Measurements from ENCODE around the gene SAMM50.

SAMM50 gene

DNA sequence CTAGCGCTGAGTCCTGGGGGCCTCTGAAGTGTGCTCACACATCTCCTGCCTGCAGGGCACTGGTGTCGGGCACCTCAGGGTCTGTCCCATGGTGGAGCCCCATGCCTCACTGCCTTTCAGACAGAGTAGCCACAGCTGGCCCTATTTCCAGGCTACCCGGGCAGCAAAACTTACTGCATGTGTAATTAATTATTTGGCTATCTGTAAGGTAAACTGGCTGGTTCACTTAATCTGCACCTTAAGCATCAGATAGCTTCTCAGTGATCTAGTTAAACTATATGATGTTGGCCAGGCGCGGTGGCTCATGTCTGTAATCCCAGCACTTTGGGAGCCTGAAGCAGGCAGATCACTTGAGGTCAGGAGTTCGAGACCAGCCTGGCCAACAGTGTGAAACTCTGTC, 26.3 kb upstream of the SAMM50 start:
- Histone ChIP-seq H3K79me2 (ENCODE audit: low read length) (no peaks in the 10 kb centered on the region), H3K36me3 (replicated peaks; ENCODE audit: insufficient read depth, low read length) (no peaks in the 10 kb centered on the region), H3K4me1 (ENCODE audit: low read length) (no peaks in the 10 kb centered on the region), H3K9me2 (replicated peaks; ENCODE audit: insufficient read depth, low read length) (no peaks in the 10 kb centered on the region), H3K27ac (ENCODE audit: low read length) (no peak overlapping the region), H3F3A (ENCODE audit: insufficient read depth, low read length) (no peaks in the 10 kb centered on the region), H4K20me1 (ENCODE audit: insufficient read depth, low read length) (no peaks in the 10 kb centered on the region), H3K27me3 (replicated peaks; ENCODE audit: insufficient read depth, low read length) (peaks cover 92% of the 10 kb centered on the region), H3K4me3 (ENCODE audit: low read length) (no peak overlapping the region), H3K4me2 (ENCODE audit: low read depth, low read length) (no peak overlapping the region), H3K9me3 (replicated peaks; ENCODE audit: insufficient read depth, low read length) (no peaks in the 10 kb centered on the region), H3K9ac (ENCODE audit: low read length) (no peak overlapping the region), H2AFZ (ENCODE audit: low read length) (no peak overlapping the region)
- no peak for DNase-seq
- TF ChIP-seq EZH2 (optimal IDR thresholded peaks at IDR 0.05; ENCODE audit: low read depth, low read length) (no peak), CTCF (IDR thresholded peaks at IDR 0.05; ENCODE audit: low read length) (no peak), EZH2phosphoT487 (IDR thresholded peaks at IDR 0.05; ENCODE audit: low read length) (no peak)

DNA sequence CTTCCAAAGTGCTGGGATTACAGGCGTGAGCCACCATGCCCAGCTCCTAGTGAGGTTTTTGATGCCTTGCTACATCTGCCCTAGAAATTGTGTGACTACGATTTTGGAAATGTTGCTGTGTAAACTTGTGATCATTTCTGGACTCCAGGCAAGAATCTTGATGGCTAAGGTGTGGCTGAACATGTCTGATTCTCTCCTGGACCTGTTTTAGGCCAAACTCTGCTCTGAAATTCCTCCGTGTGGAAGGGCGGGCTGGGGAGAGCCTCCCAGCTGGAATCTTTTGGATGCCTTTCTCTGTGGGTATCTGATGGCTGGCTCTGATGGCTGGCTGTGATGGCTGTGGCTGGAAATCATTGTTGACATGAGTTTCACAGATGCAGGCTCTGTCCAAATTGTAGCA, 23.5 kb upstream of the SAMM50 start:
- Histone ChIP-seq H3F3A (ENCODE audit: insufficient read depth, low read length) (no peaks in the 10 kb centered on the region), H4K20me1 (ENCODE audit: insufficient read depth, low read length) (no peaks in the 10 kb centered on the region), H3K27me3 (replicated peaks; ENCODE audit: insufficient read depth, low read length) (peaks cover 96% of the 10 kb centered on the region), H3K27ac (ENCODE audit: low read length) (no peak overlapping the region), H3K4me2 (ENCODE audit: low read depth, low read length) (no peak overlapping the region), H3K9me3 (replicated peaks; ENCODE audit: insufficient read depth, low read length) (no peaks in the 10 kb centered on the region), H3K9ac (ENCODE audit: low read length) (no peak overlapping the region), H3K9me2 (replicated peaks; ENCODE audit: insufficient read depth, low read length) (no peaks in the 10 kb centered on the region), H2AFZ (ENCODE audit: low read length) (no peak overlapping the region), H3K36me3 (replicated peaks; ENCODE audit: insufficient read depth, low read length) (no peaks in the 10 kb centered on the region), H3K4me1 (ENCODE audit: low read length) (no peaks in the 10 kb centered on the region), H3K4me3 (ENCODE audit: low read length) (no peak overlapping the region), H3K79me2 (ENCODE audit: low read length) (no peaks in the 10 kb centered on the region)
- no peak for TF ChIP-seq EZH2 (optimal IDR thresholded peaks at IDR 0.05; ENCODE audit: low read depth, low read length)
- no peak for DNase-seq

DNA sequence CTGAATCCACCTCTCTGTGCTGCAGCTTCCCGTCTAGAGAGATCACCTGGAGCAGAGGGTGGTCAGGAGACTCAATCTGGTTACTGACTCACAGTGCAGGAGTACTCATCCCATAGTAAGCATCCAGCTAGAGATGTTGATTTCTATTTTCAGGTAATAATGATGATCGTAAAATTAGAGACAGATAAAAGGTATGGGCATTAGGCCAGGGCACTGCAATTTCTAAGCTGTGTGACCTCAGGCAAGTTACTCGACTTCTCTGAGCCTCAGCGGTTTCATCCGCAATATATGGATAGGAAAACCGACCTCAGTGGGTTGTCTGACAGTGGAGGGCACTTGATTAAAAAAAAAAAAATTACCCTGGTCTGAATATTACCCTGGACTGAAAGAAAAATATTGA, 13.8 kb upstream of the SAMM50 start:
- H3K9ac ChIP-seq (ENCODE audit: low read length), result no peak overlapping the region
- H3K4me3 ChIP-seq (ENCODE audit: low read length), result no peak overlapping the region
- H3K79me2 ChIP-seq (ENCODE audit: low read length), result no peaks in the 10 kb centered on the region
- H3K36me3 ChIP-seq (replicated peaks; ENCODE audit: insufficient read depth, low read length), result no peaks in the 10 kb centered on the region
- no peaks in the 10 kb centered on the region for H3F3A ChIP-seq (ENCODE audit: insufficient read depth, low read length)
- DNase-seq, result no peak
- peaks cover 92% of the 10 kb centered on the region for H3K27me3 ChIP-seq (replicated peaks; ENCODE audit: insufficient read depth, low read length)
- TF ChIP-seq EZH2phosphoT487 (IDR thresholded peaks at IDR 0.05; ENCODE audit: low read length) (no peak), CTCF (IDR thresholded peaks at IDR 0.05; ENCODE audit: low read length) (no peak), EZH2 (optimal IDR thresholded peaks at IDR 0.05; ENCODE audit: low read depth, low read length) (no peak)
- H4K20me1 ChIP-seq (ENCODE audit: insufficient read depth, low read length), result no peaks in the 10 kb centered on the region
- H2AFZ ChIP-seq (ENCODE audit: low read length), result no peak overlapping the region
- H3K27ac ChIP-seq (ENCODE audit: low read length), result no peak overlapping the region
- H3K4me2 ChIP-seq (ENCODE audit: low read depth, low read length), result no peak overlapping the region
- H3K9me2 ChIP-seq (replicated peaks; ENCODE audit: insufficient read depth, low read length), result no peaks in the 10 kb centered on the region
- no peaks in the 10 kb centered on the region for H3K4me1 ChIP-seq (ENCODE audit: low read length)
- H3K9me3 ChIP-seq (replicated peaks; ENCODE audit: insufficient read depth, low read length), result no peaks in the 10 kb centered on the region

DNA sequence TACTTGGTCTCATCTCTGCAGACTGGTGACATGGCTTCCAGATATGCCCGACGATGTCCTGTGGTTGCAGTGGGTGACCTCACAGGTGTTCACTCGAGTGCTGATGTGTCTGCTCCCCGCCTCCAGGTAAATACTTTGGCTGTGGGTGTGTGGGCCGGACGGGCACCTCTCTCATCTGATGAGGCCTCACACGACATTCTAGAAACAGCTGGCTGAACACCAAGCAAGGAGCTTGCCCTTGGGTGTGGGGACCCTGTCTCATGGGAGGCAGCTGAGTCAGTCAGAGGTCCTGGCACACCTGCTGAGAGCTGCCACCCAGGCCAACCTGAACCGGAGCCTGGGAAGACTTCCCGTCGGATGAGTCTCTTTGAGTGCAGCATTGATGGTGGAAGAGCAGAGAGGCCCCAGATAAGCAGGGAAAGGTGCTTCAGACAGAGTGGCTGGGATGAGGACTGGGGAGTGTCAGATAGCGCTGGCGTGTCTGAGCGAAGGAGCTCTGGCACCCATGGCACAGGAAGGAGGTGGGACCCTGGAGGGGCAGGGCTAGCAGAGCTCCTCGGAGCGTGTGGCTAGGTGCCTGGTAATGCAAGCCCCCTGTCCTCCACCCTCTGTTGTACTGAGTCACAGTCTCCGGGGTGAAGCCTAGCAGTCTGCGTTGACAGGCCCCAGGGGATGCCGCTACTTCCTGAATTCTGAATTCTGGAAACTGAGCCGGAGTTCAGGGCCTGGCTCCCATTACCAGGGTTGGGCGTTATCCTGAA, 10.4 kb upstream of the SAMM50 start:
- Histone ChIP-seq H3K79me2 (ENCODE audit: low read length) (no peaks in the 10 kb centered on the region), H3F3A (ENCODE audit: insufficient read depth, low read length) (no peaks in the 10 kb centered on the region), H4K20me1 (ENCODE audit: insufficient read depth, low read length) (no peaks in the 10 kb centered on the region), H3K9ac (ENCODE audit: low read length) (no peak overlapping the region), H3K4me3 (ENCODE audit: low read length) (no peak overlapping the region), H3K27me3 (replicated peaks; ENCODE audit: insufficient read depth, low read length) (peaks cover 78% of the 10 kb centered on the region), H3K9me2 (replicated peaks; ENCODE audit: insufficient read depth, low read length) (no peaks in the 10 kb centered on the region), H3K27ac (ENCODE audit: low read length) (no peak overlapping the region), H3K4me1 (ENCODE audit: low read length) (no peaks in the 10 kb centered on the region), H3K36me3 (replicated peaks; ENCODE audit: insufficient read depth, low read length) (no peaks in the 10 kb centered on the region), H3K4me2 (ENCODE audit: low read depth, low read length) (no peak overlapping the region), H2AFZ (ENCODE audit: low read length) (no peak overlapping the region), H3K9me3 (replicated peaks; ENCODE audit: insufficient read depth, low read length) (no peaks in the 10 kb centered on the region)
- no peak for TF ChIP-seq CTCF (IDR thresholded peaks at IDR 0.05; ENCODE audit: low read length)
- TF ChIP-seq EZH2phosphoT487 (IDR thresholded peaks at IDR 0.05; ENCODE audit: low read length), result no peak
- TF ChIP-seq EZH2 (optimal IDR thresholded peaks at IDR 0.05; ENCODE audit: low read depth, low read length), result no peak
- DNase-seq, result no peak
